Type B pancreatic cell (in vitro differentiated cells): ENCODE data around the gene DPP10. TPM values are rescaled to one million over a fixed set of nuclear protein-coding genes. Genes with fewer than 3 reads are reported as not detected.

Experiments used
- DNase-seq: peaks from one replicate; pipeline ENCODE4 v3.0.0; 2021; ENCODE audit warnings: mixed read lengths; ENCODE audit not compliant: unreplicated experiment; ENCODE audit errors: extremely low spot score
- H3K27ac Mint-ChIP-seq: 2 replicates; pipeline ENCODE4 v1.8.0; 2021; ENCODE audit warnings: mild to moderate bottlenecking, mixed read lengths
- H3K27me3 Mint-ChIP-seq: 2 replicates; pipeline ENCODE4 v1.8.0; 2021; ENCODE audit warnings: mixed read lengths
- H3K36me3 Mint-ChIP-seq: 2 replicates; pipeline ENCODE4 v1.8.0; 2021; ENCODE audit warnings: mixed read lengths
- H3K4me1 Mint-ChIP-seq: one replicate; pipeline ENCODE4 v1.8.0; 2021; ENCODE audit warnings: mixed read lengths; ENCODE audit not compliant: unreplicated experiment
- H3K4me3 Mint-ChIP-seq: 2 replicates; pipeline ENCODE4 v1.8.0; 2021; ENCODE audit warnings: mild to moderate bottlenecking, mixed read lengths
- H3K9me3 Mint-ChIP-seq: 2 replicates; pipeline ENCODE4 v1.8.0; 2021; ENCODE audit warnings: mixed read lengths
- CTCF ChIP-seq: fragments of 200-600 bp; sonication (generic); conservative IDR thresholded peaks from 2 replicates; pipeline ENCODE4 v1.5.0; 2021; ENCODE audit warnings: antibody characterized with exemption, mild to moderate bottlenecking
- total RNA-seq: library from RNA; stranded (reverse); gene quantifications from 2 replicates; pipeline ENCODE4 v1.2.1, GENCODE V29; 2021; ENCODE audit warnings: low replicate concordance

The DPP10 gene
- total RNA-seq, 1 donor from 2014 or later, result 8.8 TPM

GRCh38 chr2:115573756-115574155 lies 1131.3 kb downstream of the DPP10 start:
- no peaks in the 10 kb centered on the region for H3K27me3 Mint-ChIP-seq
- H3K4me1 Mint-ChIP-seq, result no peaks in the 10 kb centered on the region
- H3K9me3 Mint-ChIP-seq, result peaks cover 10% of the 10 kb centered on the region
- no peak for TF ChIP-seq CTCF
- H3K4me3 Mint-ChIP-seq, result no peak overlapping the region
- no peak overlapping the region for H3K27ac Mint-ChIP-seq
- H3K36me3 Mint-ChIP-seq, result no peaks in the 10 kb centered on the region
- DNase-seq, result no peak

- DNase-seq, result no peak
- Mint-ChIP-seq H3K4me1 (no peaks in the 10 kb centered on the region), H3K4me3 (no peak overlapping the region), H3K36me3 (no peaks in the 10 kb centered on the region), H3K27me3 (no peaks in the 10 kb centered on the region), H3K27ac (no peak overlapping the region), H3K9me3 (peaks cover 10% of the 10 kb centered on the region)
- TF ChIP-seq CTCF, result no peak
Measured at GRCh38 chr2:115574667-115575066, 1132.2 kb downstream of the DPP10 start.

DNA sequence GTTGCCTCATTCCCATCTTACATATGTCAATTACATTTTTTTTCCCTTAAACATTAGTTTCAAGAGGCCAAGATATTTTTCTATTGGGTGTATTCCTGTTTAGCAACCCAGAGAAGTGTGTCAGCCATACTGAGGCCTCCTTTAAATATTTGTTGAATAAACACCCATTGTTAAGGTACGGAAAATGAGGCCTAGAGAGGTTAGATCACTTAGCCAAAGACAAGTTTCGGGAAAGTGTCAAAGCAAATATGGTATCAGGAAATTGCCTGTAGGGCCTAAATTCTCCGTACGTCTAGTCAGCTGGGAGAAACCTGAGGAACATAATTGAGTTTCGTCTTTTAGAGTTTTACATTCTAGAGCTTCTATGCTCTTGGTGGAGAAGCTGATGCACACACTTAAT lies 1138.3 kb downstream of the DPP10 start:
- Mint-ChIP-seq H3K36me3 (no peaks in the 10 kb centered on the region), H3K4me1 (no peaks in the 10 kb centered on the region), H3K9me3 (no peaks in the 10 kb centered on the region), H3K27ac (no peak overlapping the region), H3K4me3 (no peak overlapping the region), H3K27me3 (no peaks in the 10 kb centered on the region)
- no peak for DNase-seq
- TF ChIP-seq CTCF, result no peak

GRCh38 chr2:115584507-115584906 lies 1142.1 kb downstream of the DPP10 start:
- H3K27me3 Mint-ChIP-seq, result no peaks in the 10 kb centered on the region
- no peaks in the 10 kb centered on the region for H3K36me3 Mint-ChIP-seq
- H3K4me3 Mint-ChIP-seq, result no peak overlapping the region
- H3K27ac Mint-ChIP-seq, result no peak overlapping the region
- no peaks in the 10 kb centered on the region for H3K4me1 Mint-ChIP-seq
- no peaks in the 10 kb centered on the region for H3K9me3 Mint-ChIP-seq
- no peak for DNase-seq
- TF ChIP-seq CTCF, result no peak

DNA sequence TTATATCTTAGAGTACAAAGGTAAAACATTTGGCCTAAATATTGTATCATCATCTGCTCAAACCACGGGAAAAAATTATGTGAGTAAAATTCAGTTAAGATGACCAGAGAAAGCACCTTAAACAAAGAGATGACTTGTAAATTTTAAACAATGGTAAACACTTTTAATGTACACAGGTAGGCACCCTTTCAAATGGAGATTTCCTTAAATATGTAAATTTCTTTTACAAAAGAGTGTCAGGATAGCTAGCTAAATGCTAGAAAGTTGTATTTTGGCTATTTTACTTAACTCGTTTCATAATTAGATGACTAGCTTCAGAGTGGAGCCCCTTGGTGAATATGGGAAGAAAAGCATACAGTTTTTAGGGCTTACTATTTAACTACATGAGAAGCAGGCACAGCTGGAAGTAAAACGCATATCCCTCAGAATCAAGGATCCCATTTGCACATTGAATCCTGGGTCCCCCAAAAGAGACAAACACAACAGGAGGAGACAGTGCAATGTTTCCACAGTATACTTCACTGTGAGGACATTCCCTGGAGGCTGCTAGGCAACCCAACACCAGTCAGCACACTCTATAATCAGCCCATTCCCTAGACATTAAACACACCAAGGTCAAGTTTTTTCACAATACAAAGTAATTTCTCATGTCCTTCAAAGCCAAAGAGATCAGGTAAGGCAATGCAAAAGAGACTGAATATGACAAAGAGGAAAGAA lies 1154.4 kb downstream of the DPP10 start:
- no peak overlapping the region for H3K27ac Mint-ChIP-seq
- H3K4me1 Mint-ChIP-seq, result no peaks in the 10 kb centered on the region
- H3K4me3 Mint-ChIP-seq, result no peak overlapping the region
- H3K27me3 Mint-ChIP-seq, result no peaks in the 10 kb centered on the region
- no peak for TF ChIP-seq CTCF
- peaks cover 1% of the 10 kb centered on the region for H3K36me3 Mint-ChIP-seq
- H3K9me3 Mint-ChIP-seq, result peaks cover 4% of the 10 kb centered on the region
- no peak for DNase-seq
